Measurements from ENCODE around the gene TTC34.

The TTC34 gene

GRCh38 chr1:2635361-2636010, 166.0 kb downstream of the TTC34 start:
- no peak overlapping the region for H2AFZ ChIP-seq (ENCODE audit: low read depth, low read length)
- H3K9me3 ChIP-seq (ENCODE audit: insufficient read depth, low read length) = peaks cover 11% of the 10 kb centered on the region; the same call in 1 of the 2 replicates
- H3K36me3 ChIP-seq (replicated peaks; ENCODE audit: low read depth, low read length) = no peaks in the 10 kb centered on the region
- no peaks in the 10 kb centered on the region for H3K27me3 ChIP-seq (ENCODE audit: low read depth, low read length)
- H3K79me2 ChIP-seq (ENCODE audit: low read length) = no peaks in the 10 kb centered on the region
- no peak for TF ChIP-seq CTCF (IDR thresholded peaks at IDR 0.05; ENCODE audit: low read depth, low read length)
- TF ChIP-seq EZH2phosphoT487 (IDR thresholded peaks at IDR 0.05; ENCODE audit: low read depth) = no peak
- H3K4me2 ChIP-seq (ENCODE audit: low read length) = no peak overlapping the region
- no peak overlapping the region for H3K9ac ChIP-seq (ENCODE audit: low read length)
- H4K20me1 ChIP-seq (ENCODE audit: insufficient read depth, low read length) = no peaks in the 10 kb centered on the region
- H3K27ac ChIP-seq (ENCODE audit: low read length) = no peak overlapping the region
- H3K4me3 ChIP-seq (ENCODE audit: low read length) = no peak overlapping the region
- H3K4me1 ChIP-seq (ENCODE audit: low read length) = no peaks in the 10 kb centered on the region

- H3K4me3 ChIP-seq (ENCODE audit: low read length) = no peak overlapping the region
- H3K9ac ChIP-seq (ENCODE audit: low read length) = no peak overlapping the region
- H3K27ac ChIP-seq (ENCODE audit: low read length) = no peak overlapping the region
- no peaks in the 10 kb centered on the region for H3K27me3 ChIP-seq (ENCODE audit: low read depth, low read length)
- H3K4me1 ChIP-seq (ENCODE audit: low read length) = no peaks in the 10 kb centered on the region
- H3K36me3 ChIP-seq (replicated peaks; ENCODE audit: low read depth, low read length) = no peaks in the 10 kb centered on the region
- no peak overlapping the region for H3K4me2 ChIP-seq (ENCODE audit: low read length)
- H3K79me2 ChIP-seq (ENCODE audit: low read length) = no peaks in the 10 kb centered on the region
- TF ChIP-seq EZH2phosphoT487 (IDR thresholded peaks at IDR 0.05; ENCODE audit: low read depth) (no peak), CTCF (IDR thresholded peaks at IDR 0.05; ENCODE audit: low read depth, low read length) (no peak)
- peaks cover 11% of the 10 kb centered on the region; the same call in 1 of the 2 replicates for H3K9me3 ChIP-seq (ENCODE audit: insufficient read depth, low read length)
- H2AFZ ChIP-seq (ENCODE audit: low read depth, low read length) = no peak overlapping the region
- no peaks in the 10 kb centered on the region for H4K20me1 ChIP-seq (ENCODE audit: insufficient read depth, low read length)
These were observed 167.5 kb downstream of the TTC34 start for GRCh38 chr1:2633936-2634491.

GRCh38 chr1:2633366-2633935, 168.0 kb downstream of the TTC34 start:
- Histone ChIP-seq H3K27ac (ENCODE audit: low read length) (no peak overlapping the region), H3K4me1 (ENCODE audit: low read length) (no peaks in the 10 kb centered on the region), H3K9ac (ENCODE audit: low read length) (no peak overlapping the region), H3K4me2 (ENCODE audit: low read length) (no peak overlapping the region), H3K27me3 (ENCODE audit: low read depth, low read length) (no peaks in the 10 kb centered on the region), H4K20me1 (ENCODE audit: insufficient read depth, low read length) (no peaks in the 10 kb centered on the region), H3K9me3 (ENCODE audit: insufficient read depth, low read length) (peaks cover 11% of the 10 kb centered on the region; the same call in 1 of the 2 replicates), H3K79me2 (ENCODE audit: low read length) (no peaks in the 10 kb centered on the region), H3K36me3 (replicated peaks; ENCODE audit: low read depth, low read length) (no peaks in the 10 kb centered on the region), H2AFZ (ENCODE audit: low read depth, low read length) (no peak overlapping the region), H3K4me3 (ENCODE audit: low read length) (no peak overlapping the region)
- no peak for TF ChIP-seq EZH2phosphoT487 (IDR thresholded peaks at IDR 0.05; ENCODE audit: low read depth)
- TF ChIP-seq CTCF (IDR thresholded peaks at IDR 0.05; ENCODE audit: low read depth, low read length) = no peak

GRCh38 chr1:2632561-2633361, 168.7 kb downstream of the TTC34 start, which contains the start of gene MMEL1:
MMEL1 (minus strand) TSS chr1:2633016; CDS start chr1:2629484, 3,532 bp downstream.
- Histone ChIP-seq H3K4me1 (ENCODE audit: low read length) (no peaks in the 10 kb centered on the region), H3K27me3 (ENCODE audit: low read depth, low read length) (no peaks in the 10 kb centered on the region), H3K79me2 (ENCODE audit: low read length) (no peaks in the 10 kb centered on the region), H3K4me3 (ENCODE audit: low read length) (no peak within 1 kb of the TSS), H3K36me3 (replicated peaks; ENCODE audit: low read depth, low read length) (no peaks in the 10 kb centered on the region), H2AFZ (ENCODE audit: low read depth, low read length) (no peak within 1 kb of the TSS), H3K4me2 (ENCODE audit: low read length) (no peak within 1 kb of the TSS), H3K9me3 (ENCODE audit: insufficient read depth, low read length) (peaks cover 11% of the 10 kb centered on the region; the same call in 1 of the 2 replicates), H3K9ac (ENCODE audit: low read length) (no peak within 1 kb of the TSS), H3K27ac (ENCODE audit: low read length) (no peak within 1 kb of the TSS), H4K20me1 (ENCODE audit: insufficient read depth, low read length) (no peaks in the 10 kb centered on the region)
- TF ChIP-seq EZH2phosphoT487 (IDR thresholded peaks at IDR 0.05; ENCODE audit: low read depth) (no peak), CTCF (IDR thresholded peaks at IDR 0.05; ENCODE audit: low read depth, low read length) (no peak)
